Fibroblast of peridontal ligament (primary cell): ENCODE measurements around the gene CRYGN.

Experiments
- DNase-seq: peaks from one replicate; pipeline ENCODE4 v3.0.0-alpha.2; 2010; ENCODE audit errors: extremely low read depth

The CRYGN gene

GRCh38 chr7:151379534-151380198 is 60.3 kb downstream of the CRYGN start:
- DNase-seq: no peak

- no peak for DNase-seq
These were observed 60.8 kb downstream of the CRYGN start for GRCh38 chr7:151379193-151379520.
